Pancreas (tissue), 8 donors: Measurements from ENCODE around the gene NPIPB5. TPM values are rescaled to one million over a fixed set of nuclear protein-coding genes. Genes with fewer than 3 reads are reported as not detected.

Source experiments
- polyA plus RNA-seq, 2 donors: library from polyadenylated mRNA; stranded (reverse); fragments of 200-250 nt; gene quantifications; one replicate each; pipeline ENCODE4 v1.2.3, GENCODE V29; 2013
- total RNA-seq, 6 donors: library from RNA; stranded (reverse); fragmentation: NEBNext Ultra II Directional in 4 of 6; extraction: Animal tissue kit (Norgen Biotek cat#: 25700) in 4 of 6; gene quantifications; one replicate each; pipeline versions ENCODE4 v1.2.1 to v1.2.4, GENCODE V29; 2021 to 2023
- donor health status: healthy with polysubstance abuse.
- donor health status: DM: no; HTN: no; CAD: no; lungs with moderate emphysema.
- donor health status: DM: no; HTN: no; CAD: no.
- donor health status: Bipolar disorder and iron deficiency.
- donor health status: DM: yes; HTN: yes; CAD: no.
- donor health status: DM: no; HTN: no; CAD: no.
- donor health status: DM: no; HTN: no; CAD: no.
- donor health status: DM: yes; HTN: yes; CAD: no.

NPIPB5 gene
- total and polyA plus RNA-seq, 8 donors = 40.6 to 122 (median 78.5) TPM

Other genes with a start within 250 kb of the NPIPB5 start
- 10 to 100 TPM; 26.3 to 38.3 (median 31.9) TPM for gene POLR3E, start 213.5 kb upstream of the NPIPB5 start, total RNA-seq
- gene POLR3E, start 213.5 kb upstream of the NPIPB5 start, polyA plus RNA-seq = 10 to 100 TPM; 26.6 to 28.4 TPM
- 10 to 100 TPM in 2 of 6 donors, 1 to 10 TPM in 4; 8.3 to 15.5 (median 9.2) TPM for gene CDR2, start 136.3 kb upstream of the NPIPB5 start, total RNA-seq
- 1 to 10 TPM; 7.9 to 9.3 TPM for gene CDR2, start 136.3 kb upstream of the NPIPB5 start, polyA plus RNA-seq